SU-DHL-6 (cell line): ENCODE measurements around the gene RASSF5.

Experiments
- CTCF ChIP-seq: fragments of 200-600 bp; sonication (generic); IDR thresholded peaks from one replicate; pipeline ENCODE4 v1.5.1; 2017; ENCODE audit warnings: antibody characterized with exemption, mild to moderate bottlenecking, low read length, moderate library complexity; ENCODE audit not compliant: insufficient read depth, poor library complexity, severe bottlenecking
- EZH2phosphoT487 ChIP-seq: fragments of 200-600 bp; sonication (generic), shearing (Covaris generic); conservative IDR thresholded peaks from 2 replicates; pipeline ENCODE4 v1.6.1; 2018; ENCODE audit warnings: mild to moderate bottlenecking, antibody characterized with exemption, low read length, moderate library complexity, mixed read lengths

- TF ChIP-seq CTCF (no peak), EZH2phosphoT487 (no peak)
Observed at GRCh38 chr1:206578068-206578977, 71.0 kb downstream of the RASSF5 start.
